Tibial artery (tissue), 4 donors: ENCODE measurements around the gene CCT8L2.
"Not testable (repeated sequence)": the region's sequence is repeated elsewhere in the genome, so short reads cannot be mapped to it uniquely, and the experiment has no call there.

Experiments
- DNase-seq, 2 donors: peaks; one replicate each; pipeline ENCODE4 v3.0.0-alpha.2; 2019
- H3K27ac ChIP-seq, 2 donors: fragments of 200-600 bp; sonication (generic) in 1 of 2; 1 replicate in 1 of 2; 2 replicates in 1 of 2; pipeline ENCODE4 v1.5.1; 2018 to 2019; ENCODE audit warnings: mild to moderate bottlenecking in 1 of 2
- H3K27me3 ChIP-seq, 2 donors: fragments of 200-600 bp; sonication (generic) in 1 of 2; one replicate each; pipeline versions ENCODE4 v1.5.1 to v1.6.0; 2016 to 2019
- H3K36me3 ChIP-seq, 3 donors: fragments of 200-600 bp; sonication (generic) in 2 of 3; one replicate each; pipeline ENCODE4 v1.5.1; 2016 to 2019; ENCODE audit warnings: mild to moderate bottlenecking in 2 of 3
- H3K4me1 ChIP-seq, 4 donors: fragments of 200-600 bp; sonication (generic) in 2 of 4; 1 replicate in 3 of 4; 2 replicates in 1 of 4; pipeline ENCODE4 v1.5.1; 2016 to 2019
- H3K4me3 ChIP-seq, 2 donors: fragments of 200-600 bp; sonication (generic) in 1 of 2; 1 replicate in 1 of 2; 2 replicates in 1 of 2; pipeline ENCODE4 v1.5.1; 2018 to 2019; ENCODE audit warnings: mild to moderate bottlenecking in 2 of 2
- H3K9me3 ChIP-seq, 3 donors: fragments of 200-600 bp; sonication (generic) in 1 of 3; one replicate each; pipeline ENCODE4 v1.5.1; 2016 to 2019
- CTCF ChIP-seq, 2 experiments: fragments of 200-600 bp in 1 of 2; fragments of 450-650 bp in 1 of 2; IDR thresholded peaks; one replicate each; pipeline ENCODE4 v1.5.1; 2017 to 2019; ENCODE audit warnings: antibody characterized with exemption in 2 of 2, mild to moderate bottlenecking in 1 of 2, moderate library complexity in 1 of 2
- intact Hi-C: fragments of 100-400 bp; cut with DNase I; formaldehyde crosslinking; loops from one replicate; pipeline ENCODE4 v1.15.0; 2023; ENCODE audit warnings: low total_unique reads

Gene CCT8L2

GRCh38 chr22:16595251-16595650, 2.6 kb upstream of the CCT8L2 start:
- H3K9me3 ChIP-seq, H3K36me3 ChIP-seq, intact Hi-C loops, H3K27ac ChIP-seq, H3K4me1 ChIP-seq, DNase-seq, H3K4me3 ChIP-seq: not testable (repeated sequence)
- H3K27me3 ChIP-seq, result peaks cover 0 to 10% of the 10 kb centered on the region in 2 donors

GRCh38 chr22:16594026-16594425, 1.4 kb upstream of the CCT8L2 start:
- no peaks in the 10 kb centered on the region for H3K36me3 ChIP-seq
- intact Hi-C loops, result no loop called here
- no peak overlapping the region for H3K27ac ChIP-seq
- DNase-seq, result no peak
- TF ChIP-seq CTCF (IDR thresholded peaks at IDR 0.05), result no peak
- no peaks in the 10 kb centered on the region for H3K9me3 ChIP-seq
- peaks cover 0 to 10% of the 10 kb centered on the region in 2 donors for H3K27me3 ChIP-seq
- no peaks in the 10 kb centered on the region for H3K4me1 ChIP-seq
- no peak overlapping the region for H3K4me3 ChIP-seq

- H3K4me1 ChIP-seq, H3K9me3 ChIP-seq, H3K4me3 ChIP-seq, H3K36me3 ChIP-seq, DNase-seq, H3K27me3 ChIP-seq, intact Hi-C loops, H3K27ac ChIP-seq: not testable (repeated sequence)
These were observed 379 bp downstream of the CCT8L2 start for GRCh38 chr22:16592231-16592630.

DNA sequence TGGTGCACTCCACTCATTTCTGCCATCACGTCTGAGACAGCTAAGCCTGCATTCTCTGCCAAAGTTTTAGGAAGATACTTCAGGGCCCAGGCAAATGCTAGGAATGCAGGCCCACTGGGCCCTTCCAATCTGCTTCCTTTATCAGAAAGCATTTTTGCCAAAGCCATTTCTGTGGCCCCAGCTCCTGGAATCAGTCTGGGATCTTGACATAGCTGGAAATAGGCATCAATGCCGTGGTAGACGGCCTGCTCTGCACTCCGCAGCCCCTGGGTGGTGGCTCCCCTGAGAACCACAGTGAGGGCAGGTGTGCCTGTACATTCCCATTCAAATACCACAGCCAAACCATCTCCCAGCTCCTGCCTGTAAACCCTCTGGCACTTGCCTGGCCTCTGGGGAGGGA, 1.5 kb downstream of the CCT8L2 start:
- H3K4me1 ChIP-seq, H3K4me3 ChIP-seq, H3K9me3 ChIP-seq, H3K36me3 ChIP-seq, DNase-seq, intact Hi-C loops, H3K27me3 ChIP-seq, H3K27ac ChIP-seq: not testable (repeated sequence)

DNA sequence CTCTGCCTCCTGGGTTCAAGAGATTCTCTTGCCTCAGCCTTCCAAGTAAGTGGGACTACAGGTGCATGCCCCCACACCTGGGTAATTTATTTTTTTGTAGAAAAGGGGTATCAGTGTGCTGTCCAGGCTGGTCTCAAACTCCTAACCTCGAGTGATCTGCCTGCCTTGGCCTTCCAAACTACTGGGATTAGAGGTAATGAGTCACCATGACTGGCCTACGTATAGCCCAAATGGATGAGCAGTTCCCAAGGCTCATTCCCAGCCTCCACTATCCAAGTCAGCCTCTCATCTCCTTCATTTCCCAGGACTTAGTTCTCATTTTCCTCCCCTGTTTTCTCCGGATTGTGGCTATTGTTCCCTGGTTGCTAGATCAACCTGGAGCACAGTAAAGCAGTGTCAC, 5.6 kb downstream of the CCT8L2 start:
- no peak for DNase-seq
- Histone ChIP-seq H3K4me3 (no peak overlapping the region), H3K36me3 (no peaks in the 10 kb centered on the region), H3K9me3 (no peaks in the 10 kb centered on the region), H3K27ac (no peak overlapping the region), H3K4me1 (no peaks in the 10 kb centered on the region), H3K27me3 (no peaks in the 10 kb centered on the region)
- no peak for TF ChIP-seq CTCF (IDR thresholded peaks at IDR 0.05)
- intact Hi-C loops, result no loop called here

- Histone ChIP-seq H3K27me3 (no peaks in the 10 kb centered on the region), H3K9me3 (no peaks in the 10 kb centered on the region), H3K4me1 (no peaks in the 10 kb centered on the region), H3K27ac (no peak overlapping the region), H3K36me3 (no peaks in the 10 kb centered on the region), H3K4me3 (no peak overlapping the region)
- no peak for DNase-seq
- intact Hi-C loops, result no loop called here
- TF ChIP-seq CTCF (IDR thresholded peaks at IDR 0.05), result no peak
These were observed 6.4 kb downstream of the CCT8L2 start for GRCh38 chr22:16586170-16586569.

DNA sequence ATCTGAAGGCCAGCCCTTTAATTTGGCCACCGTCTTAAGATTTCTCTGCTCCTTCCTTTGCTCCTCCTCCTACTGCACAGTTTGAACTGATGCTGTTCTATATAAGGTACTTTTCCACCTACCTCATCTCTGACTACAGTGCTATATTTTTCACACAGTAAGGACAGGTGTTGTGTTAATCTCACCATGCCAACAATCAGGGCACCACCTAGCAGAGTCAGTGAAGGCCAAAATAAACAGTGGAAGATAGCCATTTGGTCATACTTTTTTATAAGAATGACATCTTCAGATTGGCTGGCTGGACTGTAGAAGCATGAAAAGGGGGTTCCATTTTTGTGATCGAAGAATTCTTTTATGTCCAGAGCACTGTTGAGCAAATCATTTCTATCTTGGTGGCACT, 11.7 kb downstream of the CCT8L2 start:
- intact Hi-C loops, H3K36me3 ChIP-seq, DNase-seq, H3K4me3 ChIP-seq, H3K27me3 ChIP-seq, H3K27ac ChIP-seq, H3K4me1 ChIP-seq, H3K9me3 ChIP-seq: not testable (repeated sequence)

DNA sequence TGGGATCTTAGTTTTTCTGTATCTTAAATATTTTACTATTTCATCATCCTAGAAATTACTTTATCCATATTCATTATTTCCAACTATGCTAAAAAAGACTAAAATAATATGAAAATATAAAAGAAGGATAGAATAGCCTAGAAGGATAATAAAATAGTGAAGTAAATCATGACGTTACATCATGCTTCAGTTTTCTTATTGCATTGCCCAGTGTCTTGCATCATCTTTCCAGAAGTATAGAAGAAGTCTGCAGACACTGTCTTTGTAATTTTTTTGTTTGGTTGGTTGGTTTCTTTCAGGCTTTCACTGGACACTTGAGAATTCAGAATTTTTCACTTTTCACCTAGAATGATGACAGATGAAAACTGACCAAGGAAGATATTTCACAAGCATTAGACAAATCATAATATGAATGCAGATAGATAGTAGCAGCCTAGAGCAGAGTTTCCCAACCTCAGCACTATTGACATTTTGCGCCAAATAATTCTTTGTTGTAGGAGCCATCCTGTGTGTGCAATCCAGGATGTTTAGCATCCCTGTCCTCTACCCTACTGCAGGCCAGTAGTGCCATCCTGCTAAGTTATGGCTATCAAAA, 23.3 kb downstream of the CCT8L2 start:
- H3K4me1 ChIP-seq, intact Hi-C loops, H3K27me3 ChIP-seq, H3K36me3 ChIP-seq, H3K9me3 ChIP-seq, H3K27ac ChIP-seq, H3K4me3 ChIP-seq, DNase-seq: not testable (repeated sequence)
